ENCODE measurements around the gene TRIP11.

The TRIP11 gene

GRCh38 chr14:91918186-91918883 lies 121.5 kb downstream of the TRIP11 start:
- no peak overlapping the region for H3K4me3 ChIP-seq (ENCODE audit: low read depth, low read length)
- TF ChIP-seq, protein P1, sequence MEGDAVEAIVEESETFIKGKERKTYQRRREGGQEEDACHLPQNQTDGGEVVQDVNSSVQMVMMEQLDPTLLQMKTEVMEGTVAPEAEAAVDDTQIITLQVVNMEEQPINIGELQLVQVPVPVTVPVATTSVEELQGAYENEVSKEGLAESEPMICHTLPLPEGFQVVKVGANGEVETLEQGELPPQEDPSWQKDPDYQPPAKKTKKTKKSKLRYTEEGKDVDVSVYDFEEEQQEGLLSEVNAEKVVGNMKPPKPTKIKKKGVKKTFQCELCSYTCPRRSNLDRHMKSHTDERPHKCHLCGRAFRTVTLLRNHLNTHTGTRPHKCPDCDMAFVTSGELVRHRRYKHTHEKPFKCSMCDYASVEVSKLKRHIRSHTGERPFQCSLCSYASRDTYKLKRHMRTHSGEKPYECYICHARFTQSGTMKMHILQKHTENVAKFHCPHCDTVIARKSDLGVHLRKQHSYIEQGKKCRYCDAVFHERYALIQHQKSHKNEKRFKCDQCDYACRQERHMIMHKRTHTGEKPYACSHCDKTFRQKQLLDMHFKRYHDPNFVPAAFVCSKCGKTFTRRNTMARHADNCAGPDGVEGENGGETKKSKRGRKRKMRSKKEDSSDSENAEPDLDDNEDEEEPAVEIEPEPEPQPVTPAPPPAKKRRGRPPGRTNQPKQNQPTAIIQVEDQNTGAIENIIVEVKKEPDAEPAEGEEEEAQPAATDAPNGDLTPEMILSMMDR (IDR thresholded peaks at IDR 0.05; ENCODE audit: borderline replicate concordance, insufficient read depth, low read depth, low read length), result no peak
